Endothelial cell of umbilical vein (primary cell): ENCODE results near the gene XYLT1. TPM values are rescaled to one million over a fixed set of nuclear protein-coding genes. Genes with fewer than 3 reads are reported as not detected.

Experiments
- BruUV-seq: library from RNA; stranded (reverse); fragments of 400-500 nt; replicated peaks from 2 replicates; lab custom pipeline; 2021; lab: Mats Ljungman, UMichigan
- CTCF ChIA-PET: fragments of 300-600, 350-600 bp; sonication (Branson Sonifier 250); formaldehyde crosslinking; loops from one replicate; lab custom pipeline; 2021; ENCODE audit warnings: antibody characterized with exemption, inconsistent platforms; lab: Charles Lee
- POLR2A ChIA-PET: fragments of 300-600, 350-600 bp; sonication (Branson Sonifier 250); formaldehyde crosslinking; loops from one replicate; lab custom pipeline; 2021; ENCODE audit warnings: antibody characterized with exemption, inconsistent platforms; lab: Charles Lee
- DNase-seq: peaks from one replicate; pipeline ENCODE4 v3.0.0-alpha.2; 2011; ENCODE audit warnings: low read depth, low spot score
- FAIRE-seq: peaks from 2 replicates; lab custom pipeline; 2011; peaks lifted over from hg19 to GRCh38; lab: Jason Lieb, UNC
- H2AFZ ChIP-seq: 2 replicates; pipeline ENCODE4 v1.6.0; 2012; ENCODE audit warnings: low read depth, low read length, control low read depth, inconsistent platforms
- H3K27ac ChIP-seq: 2 replicates; pipeline ENCODE4 v1.5.1; 2011; ENCODE audit warnings: low read depth, mild to moderate bottlenecking, control low read depth, low read length, moderate library complexity; ENCODE audit not compliant: insufficient read depth
- H3K27me3 ChIP-seq, 2 experiments: 2 replicates each; pipeline versions ENCODE4 v1.6.0 to v1.6.1; 2011; ENCODE audit warnings: low read length in 2 of 2, mixed read lengths in 1 of 2; ENCODE audit not compliant: control insufficient read depth in 2 of 2, insufficient read depth in 2 of 2
- H3K36me3 ChIP-seq, 2 experiments: 2 replicates in 1 of 2; 3 replicates in 1 of 2; pipeline ENCODE4 v1.5.1; 2011; ENCODE audit warnings: low read length in 2 of 2, mild to moderate bottlenecking in 1 of 2, moderate library complexity in 1 of 2; ENCODE audit not compliant: control insufficient read depth in 2 of 2, insufficient read depth in 2 of 2; ENCODE audit errors: extremely low read depth in 1 of 2
- H3K4me1 ChIP-seq: 3 replicates; pipeline ENCODE4 v1.5.1; 2011; ENCODE audit warnings: mild to moderate bottlenecking, low read length; ENCODE audit not compliant: control insufficient read depth, insufficient read depth; ENCODE audit errors: extremely low read depth
- H3K4me2 ChIP-seq: 2 replicates; pipeline ENCODE4 v1.6.1; 2011; ENCODE audit warnings: low read length, control low read depth, mixed read lengths; ENCODE audit not compliant: insufficient read depth
- H3K4me3 ChIP-seq, 3 experiments: fragments of 200-600 bp in 1 of 3; sonication (generic), shearing (Covaris generic) in 1 of 3; replicated peaks in 1 of 3; 2 replicates each; pipeline ENCODE4 v1.5.1; 2011 to 2016; ENCODE audit warnings: control low read depth in 3 of 3, low read length in 3 of 3, mild to moderate bottlenecking in 2 of 3, inconsistent platforms in 1 of 3, low read depth in 1 of 3, moderate library complexity in 1 of 3; ENCODE audit not compliant: insufficient read depth in 1 of 3
- H3K79me2 ChIP-seq: 2 replicates; pipeline ENCODE4 v1.6.0; 2012; ENCODE audit warnings: low read length, inconsistent platforms; ENCODE audit not compliant: control insufficient read depth, insufficient read depth
- H3K9ac ChIP-seq: replicated peaks from 2 replicates; pipeline ENCODE3; 2011; ENCODE audit warnings: low read length, control low read depth; ENCODE audit not compliant: insufficient read depth; ENCODE audit errors: extremely low read depth
- H3K9me1 ChIP-seq: replicated peaks from 3 replicates; pipeline ENCODE4 v1.6.0; 2011; ENCODE audit warnings: mild to moderate bottlenecking, low read length; ENCODE audit not compliant: control insufficient read depth, insufficient read depth; ENCODE audit errors: extremely low read depth
- H3K9me3 ChIP-seq: replicated peaks from 2 replicates; pipeline ENCODE4 v1.5.1; 2012; ENCODE audit warnings: low read length, inconsistent platforms; ENCODE audit not compliant: control insufficient read depth, insufficient read depth
- H4K20me1 ChIP-seq: replicated peaks from 2 replicates; pipeline ENCODE3; 2011; ENCODE audit warnings: mild to moderate bottlenecking, low read length; ENCODE audit not compliant: control insufficient read depth, insufficient read depth; ENCODE audit errors: extremely low read depth
- EZH2 ChIP-seq: IDR thresholded peaks from 2 replicates; pipeline ENCODE4 v1.6.1; 2012; ENCODE audit warnings: borderline replicate concordance, low read depth, mild to moderate bottlenecking, moderate library complexity, low read length, inconsistent platforms; ENCODE audit not compliant: severe bottlenecking
- FOS ChIP-seq: IDR thresholded peaks from 2 replicates; pipeline ENCODE4 v1.6.1; 2011; ENCODE audit warnings: mild to moderate bottlenecking, low read length, moderate library complexity, borderline replicate concordance; ENCODE audit not compliant: insufficient read depth
- GATA2 ChIP-seq: IDR thresholded peaks from 2 replicates; pipeline ENCODE4 v1.7.0; 2011; ENCODE audit warnings: low read depth, mild to moderate bottlenecking, moderate library complexity, mixed read lengths, low read length; ENCODE audit not compliant: insufficient read length, insufficient read depth
- JUN ChIP-seq: IDR thresholded peaks from 2 replicates; pipeline ENCODE4 v1.6.1; 2011; ENCODE audit warnings: borderline replicate concordance, low read depth; ENCODE audit not compliant: insufficient read length, insufficient read depth
- MYC ChIP-seq: IDR thresholded peaks from one replicate; pipeline ENCODE4 v1.6.1; 2011; ENCODE audit warnings: mild to moderate bottlenecking, low read depth, low read length
- POLR2A ChIP-seq: IDR thresholded peaks from 2 replicates; pipeline ENCODE4 v1.6.1; 2012; ENCODE audit warnings: low read depth, mild to moderate bottlenecking, control low read depth, low read length
- POLR2AphosphoS5 ChIP-seq: IDR thresholded peaks from 2 replicates; pipeline ENCODE4 v1.6.1; 2012; ENCODE audit warnings: low read depth, mild to moderate bottlenecking, control low read depth, low read length, moderate library complexity; ENCODE audit not compliant: insufficient read depth
- dilution Hi-C: fragments of 300-500 bp; cut with MboI; formaldehyde crosslinking; loops from one replicate; pipeline ENCODE4 v1.15.0; 2019; ENCODE audit warnings: low sequenced_read_pairs; ENCODE audit not compliant: extremely low pct_ligation_motif_present
- intact Hi-C: fragments of 100-400 bp; cut with micrococcal nuclease; formaldehyde crosslinking; loops from one replicate; pipeline ENCODE4 v1.10.0; 2022
- polyA plus RNA-seq, 4 experiments: library from polyadenylated mRNA; depleted of rRNA in 3 of 4; stranded (reverse) in 3 of 4; unstranded in 1 of 4; fragments of >200 nt; gene quantifications; 2 replicates each; pipeline versions ENCODE4 v1.2.1 to v1.2.3, GENCODE V29; 2011 to 2012; ENCODE audit warnings: missing spikeins in 1 of 4
- total RNA-seq: library from RNA; stranded (reverse); gene quantifications from 2 replicates; pipeline ENCODE4 v1.2.3, GENCODE V29; 2021
- TF ChIP-seq, protein P1 (sequence below), 2 donors: IDR thresholded peaks; 1 replicate in 1 of 2; 2 replicates in 1 of 2; pipeline ENCODE4 v1.5.1; 2011; ENCODE audit warnings: low read length in 2 of 2, mild to moderate bottlenecking in 2 of 2, moderate library complexity in 2 of 2, control low read depth in 1 of 2, inconsistent platforms in 1 of 2, low read depth in 1 of 2; ENCODE audit not compliant: insufficient read depth in 1 of 2; ENCODE audit errors: extremely low read depth in 1 of 2
- TF ChIP-seq, protein P2 (sequence below): IDR thresholded peaks from 2 replicates; pipeline ENCODE4 v1.6.1; 2011; ENCODE audit not compliant: insufficient read depth, insufficient read length

The XYLT1 gene
- total and polyA plus RNA-seq, 2 donors (not counting 3 experiments of a cell fraction or from before 2014, with no cell fraction given): 0.63 to 2.9 TPM

- Histone ChIP-seq H3K27me3 (no peaks in the 10 kb centered on the region), H3K9me3 (no peaks in the 10 kb centered on the region), H3K36me3 (no peaks in the 10 kb centered on the region), H3K9ac (no peak overlapping the region), H3K4me3 (no peak overlapping the region), H3K9me1 (no peaks in the 10 kb centered on the region), H3K27ac (no peak overlapping the region), H2AFZ (no peak overlapping the region), H3K4me1 (no peaks in the 10 kb centered on the region), H3K79me2 (no peaks in the 10 kb centered on the region), H3K4me2 (no peak overlapping the region), H4K20me1 (no peaks in the 10 kb centered on the region)
- dilution Hi-C loops (no loop called here), intact Hi-C loops (no loop called here)
- CTCF ChIA-PET: no interaction called here
- POLR2A ChIA-PET: no interaction called here
- FAIRE-seq (no peak), DNase-seq (no peak)
- no TSS peak for BruUV-seq
- TF ChIP-seq POLR2A (no peak), MYC (no peak)
- TF ChIP-seq, protein P1, sequence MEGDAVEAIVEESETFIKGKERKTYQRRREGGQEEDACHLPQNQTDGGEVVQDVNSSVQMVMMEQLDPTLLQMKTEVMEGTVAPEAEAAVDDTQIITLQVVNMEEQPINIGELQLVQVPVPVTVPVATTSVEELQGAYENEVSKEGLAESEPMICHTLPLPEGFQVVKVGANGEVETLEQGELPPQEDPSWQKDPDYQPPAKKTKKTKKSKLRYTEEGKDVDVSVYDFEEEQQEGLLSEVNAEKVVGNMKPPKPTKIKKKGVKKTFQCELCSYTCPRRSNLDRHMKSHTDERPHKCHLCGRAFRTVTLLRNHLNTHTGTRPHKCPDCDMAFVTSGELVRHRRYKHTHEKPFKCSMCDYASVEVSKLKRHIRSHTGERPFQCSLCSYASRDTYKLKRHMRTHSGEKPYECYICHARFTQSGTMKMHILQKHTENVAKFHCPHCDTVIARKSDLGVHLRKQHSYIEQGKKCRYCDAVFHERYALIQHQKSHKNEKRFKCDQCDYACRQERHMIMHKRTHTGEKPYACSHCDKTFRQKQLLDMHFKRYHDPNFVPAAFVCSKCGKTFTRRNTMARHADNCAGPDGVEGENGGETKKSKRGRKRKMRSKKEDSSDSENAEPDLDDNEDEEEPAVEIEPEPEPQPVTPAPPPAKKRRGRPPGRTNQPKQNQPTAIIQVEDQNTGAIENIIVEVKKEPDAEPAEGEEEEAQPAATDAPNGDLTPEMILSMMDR (IDR thresholded peaks at IDR 0.05; ENCODE audit: extremely low read depth in 1 of 2, insufficient read depth in 1 of 2, low read depth in 1 of 2, low read length in 2 of 2): no peak
- TF ChIP-seq, protein P2, sequence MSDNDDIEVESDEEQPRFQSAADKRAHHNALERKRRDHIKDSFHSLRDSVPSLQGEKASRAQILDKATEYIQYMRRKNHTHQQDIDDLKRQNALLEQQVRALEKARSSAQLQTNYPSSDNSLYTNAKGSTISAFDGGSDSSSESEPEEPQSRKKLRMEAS: no peak
Measured at GRCh38 chr16:17228708-17229055, 242.1 kb downstream of the XYLT1 start.

- no peak for FAIRE-seq
- intact Hi-C loops: no loop called here
- Histone ChIP-seq H3K4me2 (no peak overlapping the region), H3K79me2 (no peaks in the 10 kb centered on the region), H3K4me3 (no peak overlapping the region), H3K9ac (no peak overlapping the region), H3K9me3 (no peaks in the 10 kb centered on the region), H2AFZ (no peak overlapping the region), H3K27ac (no peak overlapping the region), H3K9me1 (no peaks in the 10 kb centered on the region), H4K20me1 (no peaks in the 10 kb centered on the region), H3K27me3 (no peaks in the 10 kb centered on the region), H3K4me1 (no peaks in the 10 kb centered on the region), H3K36me3 (no peaks in the 10 kb centered on the region)
- TF ChIP-seq, protein P2: no peak
- TF ChIP-seq EZH2 (no peak), GATA2 (no peak), MYC (no peak), POLR2A (no peak), POLR2AphosphoS5 (no peak), JUN (no peak), FOS (no peak)
- TF ChIP-seq, protein P1 (IDR thresholded peaks at IDR 0.05; ENCODE audit: extremely low read depth in 1 of 2, insufficient read depth in 1 of 2, low read depth in 1 of 2, low read length in 2 of 2): no peak
- ChIA-PET POLR2A (no interaction called here), CTCF (no interaction called here)
- no peak for DNase-seq
- dilution Hi-C loops: no loop called here
- no TSS peak for BruUV-seq
Measured at GRCh38 chr16:17228048-17228707, 242.6 kb downstream of the XYLT1 start.
